ENCODE data around the gene KMT2E. TPM values are rescaled to one million over a fixed set of nuclear protein-coding genes. Genes with fewer than 3 reads are reported as not detected.
A peak's percentile ranks its signal among the peaks of the same experiment; 100 is the strongest.

KMT2E gene, protein sequence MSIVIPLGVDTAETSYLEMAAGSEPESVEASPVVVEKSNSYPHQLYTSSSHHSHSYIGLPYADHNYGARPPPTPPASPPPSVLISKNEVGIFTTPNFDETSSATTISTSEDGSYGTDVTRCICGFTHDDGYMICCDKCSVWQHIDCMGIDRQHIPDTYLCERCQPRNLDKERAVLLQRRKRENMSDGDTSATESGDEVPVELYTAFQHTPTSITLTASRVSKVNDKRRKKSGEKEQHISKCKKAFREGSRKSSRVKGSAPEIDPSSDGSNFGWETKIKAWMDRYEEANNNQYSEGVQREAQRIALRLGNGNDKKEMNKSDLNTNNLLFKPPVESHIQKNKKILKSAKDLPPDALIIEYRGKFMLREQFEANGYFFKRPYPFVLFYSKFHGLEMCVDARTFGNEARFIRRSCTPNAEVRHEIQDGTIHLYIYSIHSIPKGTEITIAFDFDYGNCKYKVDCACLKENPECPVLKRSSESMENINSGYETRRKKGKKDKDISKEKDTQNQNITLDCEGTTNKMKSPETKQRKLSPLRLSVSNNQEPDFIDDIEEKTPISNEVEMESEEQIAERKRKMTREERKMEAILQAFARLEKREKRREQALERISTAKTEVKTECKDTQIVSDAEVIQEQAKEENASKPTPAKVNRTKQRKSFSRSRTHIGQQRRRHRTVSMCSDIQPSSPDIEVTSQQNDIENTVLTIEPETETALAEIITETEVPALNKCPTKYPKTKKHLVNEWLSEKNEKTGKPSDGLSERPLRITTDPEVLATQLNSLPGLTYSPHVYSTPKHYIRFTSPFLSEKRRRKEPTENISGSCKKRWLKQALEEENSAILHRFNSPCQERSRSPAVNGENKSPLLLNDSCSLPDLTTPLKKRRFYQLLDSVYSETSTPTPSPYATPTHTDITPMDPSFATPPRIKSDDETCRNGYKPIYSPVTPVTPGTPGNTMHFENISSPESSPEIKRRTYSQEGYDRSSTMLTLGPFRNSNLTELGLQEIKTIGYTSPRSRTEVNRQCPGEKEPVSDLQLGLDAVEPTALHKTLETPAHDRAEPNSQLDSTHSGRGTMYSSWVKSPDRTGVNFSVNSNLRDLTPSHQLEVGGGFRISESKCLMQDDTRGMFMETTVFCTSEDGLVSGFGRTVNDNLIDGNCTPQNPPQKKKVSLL (N-terminal part only)
- total RNA-seq (59.1 and 78.4 TPM in 2 replicates), polyA plus RNA-seq (131 and 152 TPM in 2 replicates)

DNA sequence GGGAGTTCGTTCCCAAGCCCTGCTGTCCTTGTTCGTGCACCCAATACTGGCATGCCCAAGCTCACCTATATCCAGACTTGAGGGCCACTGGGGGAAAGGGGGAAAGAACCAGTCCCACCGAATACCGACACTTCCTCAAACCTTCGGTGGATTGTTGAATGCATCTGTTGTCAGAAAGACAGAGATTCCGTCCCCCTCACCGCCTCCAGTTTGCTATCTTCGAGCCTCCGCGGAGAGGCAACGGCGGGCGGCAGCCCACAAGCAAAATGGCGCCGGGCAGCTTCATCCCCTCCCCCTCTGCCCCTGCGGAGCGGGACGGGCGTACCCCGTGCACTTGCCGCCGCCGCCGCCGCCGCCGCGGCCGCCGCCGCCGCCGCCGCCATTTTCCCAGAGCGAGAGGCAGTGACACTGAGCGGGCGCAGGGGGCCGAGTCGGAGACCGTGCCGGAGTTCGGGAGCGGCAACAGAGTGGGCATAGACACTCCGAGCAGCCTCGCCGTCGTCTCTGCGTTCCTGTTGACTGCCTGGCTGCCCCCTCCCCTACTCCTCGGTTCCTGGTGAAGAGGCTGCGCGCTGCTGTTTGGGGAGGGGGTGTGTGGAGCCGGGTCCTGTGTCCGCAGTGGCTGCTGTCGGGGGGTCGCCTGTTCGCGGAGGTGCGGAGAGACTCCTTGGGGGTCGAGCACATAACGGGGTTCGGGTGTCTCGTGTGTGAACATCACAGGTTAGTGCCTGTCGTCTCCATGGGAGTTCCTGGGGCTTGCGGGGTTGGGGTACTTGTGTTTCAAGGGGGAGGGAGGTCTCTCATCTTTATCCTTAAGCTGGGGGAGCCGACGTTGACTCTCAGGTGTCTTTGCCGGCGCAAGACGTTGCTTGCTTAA lies at the start of gene KMT2E:
KMT2E (plus strand) TSS at position 390 of the 877 bp plus-strand sequence. CDS start 26,748 bp downstream, outside the sequence.
- Histone ChIP-seq H3K4me1 (ENCODE audit: low read depth) (peaks cover 36% of the 10 kb centered on the region), H3K36me3 (no peaks in the 10 kb centered on the region), H3K27ac (peak within 1 kb of the TSS; percentile 100), H3K9me3 (ENCODE audit: low read depth) (no peaks in the 10 kb centered on the region), H3K4me3 (peak within 1 kb of the TSS; percentile 81), H3K27me3 (no peaks in the 10 kb centered on the region)
- DNase-seq (ENCODE audit: low read depth in 1 of 2, low spot score in 1 of 2): peak; percentile 91 to 92
- TF ChIP-seq, protein P1, sequence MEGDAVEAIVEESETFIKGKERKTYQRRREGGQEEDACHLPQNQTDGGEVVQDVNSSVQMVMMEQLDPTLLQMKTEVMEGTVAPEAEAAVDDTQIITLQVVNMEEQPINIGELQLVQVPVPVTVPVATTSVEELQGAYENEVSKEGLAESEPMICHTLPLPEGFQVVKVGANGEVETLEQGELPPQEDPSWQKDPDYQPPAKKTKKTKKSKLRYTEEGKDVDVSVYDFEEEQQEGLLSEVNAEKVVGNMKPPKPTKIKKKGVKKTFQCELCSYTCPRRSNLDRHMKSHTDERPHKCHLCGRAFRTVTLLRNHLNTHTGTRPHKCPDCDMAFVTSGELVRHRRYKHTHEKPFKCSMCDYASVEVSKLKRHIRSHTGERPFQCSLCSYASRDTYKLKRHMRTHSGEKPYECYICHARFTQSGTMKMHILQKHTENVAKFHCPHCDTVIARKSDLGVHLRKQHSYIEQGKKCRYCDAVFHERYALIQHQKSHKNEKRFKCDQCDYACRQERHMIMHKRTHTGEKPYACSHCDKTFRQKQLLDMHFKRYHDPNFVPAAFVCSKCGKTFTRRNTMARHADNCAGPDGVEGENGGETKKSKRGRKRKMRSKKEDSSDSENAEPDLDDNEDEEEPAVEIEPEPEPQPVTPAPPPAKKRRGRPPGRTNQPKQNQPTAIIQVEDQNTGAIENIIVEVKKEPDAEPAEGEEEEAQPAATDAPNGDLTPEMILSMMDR (IDR thresholded peaks at IDR 0.05; ENCODE audit: low read depth, low read length): no peak

DNA sequence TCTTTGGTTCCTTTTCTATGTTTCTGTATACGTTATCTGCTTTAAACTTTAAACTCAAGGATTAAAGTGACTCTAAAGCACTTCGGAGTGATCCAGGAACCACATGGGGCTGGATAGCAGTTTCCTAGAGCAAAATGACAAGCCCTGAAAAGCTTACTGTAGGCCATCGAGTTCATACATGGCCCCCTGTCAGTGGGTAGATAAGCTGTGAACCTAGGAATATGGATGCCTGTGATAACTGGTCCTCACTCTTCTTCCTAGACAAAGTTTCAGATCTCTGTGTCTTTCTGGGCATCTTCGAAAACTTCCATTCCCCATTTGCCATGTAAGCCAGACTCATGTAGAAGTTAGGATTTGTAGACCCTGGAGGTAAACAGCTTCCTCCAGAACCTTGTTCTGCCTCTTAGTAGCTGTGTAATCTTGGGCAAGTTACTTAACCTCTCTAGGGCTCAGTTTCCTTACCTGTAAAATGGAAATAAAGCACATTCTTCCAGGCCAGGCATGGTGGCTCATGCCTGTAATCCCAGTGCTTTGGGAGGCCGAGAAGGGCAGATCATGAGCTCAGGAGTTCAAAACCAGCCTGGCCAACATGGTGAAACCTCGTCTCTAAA lies 49.3 kb upstream of the KMT2E start:
- Histone ChIP-seq H3K27me3 (no peaks in the 10 kb centered on the region), H3K9me3 (ENCODE audit: low read depth) (no peaks in the 10 kb centered on the region), H3K27ac (no peak overlapping the region), H3K4me1 (ENCODE audit: low read depth) (no peaks in the 10 kb centered on the region), H3K36me3 (no peaks in the 10 kb centered on the region), H3K4me3 (no peak overlapping the region)
- no peak for DNase-seq (ENCODE audit: low read depth in 1 of 2, low spot score in 1 of 2)
- TF ChIP-seq, protein P1 (IDR thresholded peaks at IDR 0.05; ENCODE audit: low read depth, low read length): no peak

DNA sequence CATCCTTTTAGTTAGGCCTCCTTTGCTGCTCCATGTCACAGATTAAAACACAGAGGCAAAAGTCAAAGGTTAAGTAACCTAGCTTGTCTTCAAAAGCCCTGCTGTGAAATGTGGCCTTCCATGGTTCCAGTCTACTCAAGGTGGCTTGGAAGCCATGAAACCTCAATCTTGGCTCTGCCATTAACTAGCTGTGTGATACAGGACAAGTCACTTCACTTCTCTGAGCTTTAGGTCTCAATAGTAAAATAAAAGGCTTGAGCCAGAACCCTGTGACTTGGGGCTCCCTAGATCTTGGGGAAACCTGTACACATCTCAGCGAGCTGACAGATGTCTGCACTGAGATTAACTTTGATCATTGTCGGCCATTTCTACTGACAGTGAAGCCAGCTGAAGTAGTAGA lies 48.0 kb upstream of the KMT2E start:
- H3K4me3 ChIP-seq: no peak overlapping the region
- H3K36me3 ChIP-seq: no peaks in the 10 kb centered on the region
- TF ChIP-seq, protein P1 (IDR thresholded peaks at IDR 0.05; ENCODE audit: low read depth, low read length): no peak
- DNase-seq (ENCODE audit: low read depth in 1 of 2, low spot score in 1 of 2): no peak
- H3K4me1 ChIP-seq (ENCODE audit: low read depth): no peaks in the 10 kb centered on the region
- no peaks in the 10 kb centered on the region for H3K9me3 ChIP-seq (ENCODE audit: low read depth)
- no peaks in the 10 kb centered on the region for H3K27me3 ChIP-seq
- H3K27ac ChIP-seq: no peak overlapping the region

DNA sequence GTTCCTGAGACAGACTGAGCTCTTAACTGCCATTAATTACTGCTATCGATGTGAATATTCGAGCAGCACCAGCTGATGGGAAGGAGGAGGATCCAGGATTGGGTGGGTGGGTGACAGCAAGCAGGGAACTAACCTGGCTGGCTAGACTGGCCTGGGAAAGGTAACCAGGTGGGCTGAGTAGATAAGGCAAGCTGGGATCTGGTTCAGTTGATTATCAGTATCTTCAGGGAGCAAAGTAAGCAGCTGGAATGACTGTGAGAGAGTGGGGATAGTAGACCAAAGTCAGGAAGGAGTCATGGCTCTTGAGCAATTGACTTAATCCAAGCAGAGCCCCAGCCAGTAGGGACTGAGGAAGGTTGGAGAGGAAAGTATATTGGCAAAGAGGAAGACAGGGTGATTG lies 46.9 kb upstream of the KMT2E start:
- no peaks in the 10 kb centered on the region for H3K4me1 ChIP-seq (ENCODE audit: low read depth)
- TF ChIP-seq, protein P1 (IDR thresholded peaks at IDR 0.05; ENCODE audit: low read depth, low read length): no peak
- H3K4me3 ChIP-seq: no peak overlapping the region
- H3K27ac ChIP-seq: no peak overlapping the region
- no peaks in the 10 kb centered on the region for H3K9me3 ChIP-seq (ENCODE audit: low read depth)
- peak in 1 of 2 donors; percentile 48 for DNase-seq (ENCODE audit: low read depth in 1 of 2, low spot score in 1 of 2)
- no peaks in the 10 kb centered on the region for H3K36me3 ChIP-seq
- H3K27me3 ChIP-seq: no peaks in the 10 kb centered on the region
